ENCODE measurements around the gene MXI1.

The MXI1 gene

DNA sequence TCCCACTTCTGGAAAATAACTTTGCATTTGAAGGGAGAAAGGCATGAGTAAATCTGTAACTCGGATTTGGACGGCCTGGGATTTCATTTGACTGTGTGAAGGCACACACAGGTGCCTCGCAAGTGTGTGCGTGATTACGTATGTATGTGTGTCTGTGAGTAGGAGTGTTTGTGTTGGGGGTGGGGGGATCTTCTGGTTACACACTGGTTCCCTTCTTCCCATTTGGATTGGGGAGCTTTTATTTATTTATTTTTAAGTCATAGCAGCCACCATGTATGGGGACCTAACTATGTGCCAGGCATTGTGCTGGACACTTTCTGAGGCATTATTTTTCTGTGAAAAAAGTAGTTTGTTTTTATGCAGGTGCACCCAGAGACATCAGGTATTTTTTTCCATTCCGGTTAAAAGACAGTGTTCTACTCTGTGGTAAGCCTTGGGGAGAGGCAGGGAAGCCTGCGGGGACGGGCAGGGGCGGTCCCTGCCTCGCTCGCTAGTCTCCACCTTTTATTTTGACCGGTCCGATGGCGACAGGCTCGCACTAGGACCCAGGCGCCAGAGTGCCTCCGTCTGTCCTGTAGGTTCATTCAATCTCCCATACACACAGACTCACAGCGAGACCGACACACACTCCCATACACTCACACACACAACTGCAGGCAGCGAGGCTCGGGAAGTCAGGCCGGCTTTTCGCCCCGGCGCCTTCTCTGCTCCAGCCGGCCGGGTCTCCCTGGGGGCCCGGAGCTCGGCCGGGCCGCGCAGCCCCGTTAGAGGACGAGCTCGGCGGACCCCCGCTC lies at the start of gene MXI1:
Gene MXI1 (plus strand): TSS at position 595 of the 794 bp plus-strand sequence. CDS start 204 bp downstream, outside the sequence.
- no peak for DNase-seq

DNA sequence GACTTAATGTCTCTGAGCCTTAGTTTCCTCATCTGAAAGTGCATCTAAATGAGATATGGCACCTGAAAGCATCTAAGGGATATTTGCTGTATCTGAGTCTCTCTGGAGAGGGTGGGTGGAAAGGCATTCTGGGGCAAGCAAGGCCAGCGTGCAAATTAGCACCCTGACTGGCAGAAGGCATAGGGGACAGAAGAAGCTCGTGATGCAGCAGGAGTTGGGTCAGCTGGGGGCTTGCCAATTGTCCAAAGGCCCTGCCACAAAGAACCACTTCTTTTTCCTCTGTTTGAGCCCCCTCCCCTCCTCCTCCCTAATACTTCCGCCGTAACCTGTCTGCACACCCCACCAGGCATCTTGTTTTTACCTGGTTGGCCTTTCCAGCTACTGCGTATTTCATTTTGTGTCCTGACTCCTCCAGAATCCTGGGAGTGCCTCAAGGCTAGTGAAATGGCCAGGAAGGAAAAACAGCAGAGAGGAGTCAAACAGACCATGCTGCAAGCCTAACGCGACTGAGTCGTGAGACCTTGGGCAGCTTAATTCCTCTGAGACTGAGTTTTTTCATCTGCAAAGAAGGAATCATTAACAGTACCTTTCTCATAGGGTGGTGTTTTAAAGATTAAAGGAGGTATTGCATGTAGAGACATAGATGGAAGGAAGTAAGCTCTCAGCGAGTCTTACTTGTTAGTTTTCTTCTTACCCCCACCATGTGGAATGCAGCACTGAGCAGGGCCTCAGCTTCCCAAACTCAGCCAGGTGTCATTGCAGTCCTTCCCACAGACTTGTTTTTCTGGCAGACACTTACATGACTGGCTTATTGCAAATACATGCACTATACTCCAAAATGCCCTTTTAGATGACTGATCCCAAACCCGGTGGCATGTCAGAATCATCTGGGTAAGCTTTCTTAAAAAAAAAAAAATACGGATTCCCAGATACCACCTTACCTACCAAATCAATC lies 49.1 kb upstream of the MXI1 start:
- DNase-seq = no peak

DNA sequence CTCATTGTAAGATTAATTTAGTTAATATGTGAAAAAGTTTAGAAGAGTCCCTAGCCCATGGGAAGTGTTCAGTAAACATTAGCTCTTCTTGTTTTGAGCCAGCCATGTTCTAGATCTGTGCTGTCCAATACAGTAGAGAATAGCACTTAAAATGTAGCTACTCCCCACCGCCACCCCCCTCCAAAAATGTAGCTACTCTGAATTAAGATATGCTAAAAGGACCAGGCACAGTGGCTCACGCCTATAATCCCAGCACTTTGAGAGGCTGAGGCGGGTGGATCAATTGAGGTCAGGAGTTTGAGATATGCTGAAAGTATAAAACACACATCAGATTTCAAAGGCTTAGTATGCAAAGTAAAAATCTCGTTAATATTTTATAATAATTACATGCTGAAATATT lies 47.3 kb upstream of the MXI1 start:
- DNase-seq = no peak

DNA sequence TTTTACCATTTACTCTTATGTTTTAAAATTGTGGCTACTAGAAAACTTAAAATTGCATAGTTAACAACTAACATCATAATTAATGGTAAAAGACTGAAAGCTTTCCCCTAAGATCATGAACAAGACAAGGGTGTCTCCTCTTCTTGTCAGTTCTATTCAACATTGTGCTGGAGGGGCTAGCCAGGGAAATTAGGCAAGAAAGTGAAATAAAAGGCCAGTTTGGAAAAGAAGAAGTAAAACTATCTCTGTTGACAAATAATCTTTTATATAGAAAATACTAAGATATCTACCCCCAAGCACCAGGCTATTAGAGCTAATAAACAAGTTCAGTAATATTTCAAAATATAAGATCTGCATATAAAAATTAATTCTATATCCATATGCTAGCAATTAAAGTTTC lies 46.9 kb upstream of the MXI1 start:
- DNase-seq = no peak

DNA sequence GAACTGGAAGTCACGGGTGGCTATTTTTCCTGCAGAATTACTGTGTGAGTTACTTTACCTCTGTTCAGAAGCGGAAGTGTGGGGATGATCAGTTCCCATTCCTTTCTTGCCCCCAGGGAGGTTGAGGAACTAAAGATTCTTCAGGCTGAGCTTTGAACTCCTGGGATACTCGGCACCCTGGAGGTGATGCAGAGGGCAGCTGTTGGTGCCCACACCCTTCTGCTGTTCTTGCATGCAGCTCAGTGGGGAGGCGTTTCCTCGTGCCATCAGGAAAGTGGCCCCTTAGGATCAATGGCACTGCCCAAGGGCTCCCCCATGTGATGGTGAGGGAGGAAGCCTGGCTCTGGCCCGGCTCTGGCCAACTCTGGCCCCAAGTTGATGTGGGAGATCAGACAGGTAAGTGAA lies 44.7 kb upstream of the MXI1 start:
- no peak for DNase-seq

DNA sequence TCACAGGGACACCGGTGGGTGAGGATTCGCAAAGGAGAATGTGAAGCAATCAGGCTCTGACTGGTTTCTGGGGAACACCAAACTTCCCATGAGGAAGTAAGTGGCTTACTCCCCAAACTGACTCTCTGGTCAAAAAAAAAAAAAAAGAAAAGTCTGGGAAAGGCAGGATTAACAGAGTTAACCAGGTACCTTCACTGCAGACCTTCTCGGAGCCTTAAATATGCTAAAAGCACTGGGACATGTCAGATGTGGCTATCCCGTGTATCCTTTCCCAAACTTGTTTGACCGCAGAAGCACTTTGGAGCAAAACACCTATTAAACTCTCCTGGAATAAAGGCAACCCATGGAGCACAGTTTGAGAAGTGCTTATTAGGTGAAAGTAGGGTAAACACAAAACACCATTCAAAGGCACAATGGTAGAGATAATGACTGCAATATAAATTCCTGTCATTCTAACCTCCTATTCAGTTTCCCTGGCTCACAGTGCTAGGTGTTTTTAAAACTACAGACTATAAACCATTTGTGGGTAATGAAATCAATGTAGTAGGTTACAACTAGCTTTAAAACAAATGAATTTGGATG lies 44.1 kb upstream of the MXI1 start:
- DNase-seq = no peak

DNA sequence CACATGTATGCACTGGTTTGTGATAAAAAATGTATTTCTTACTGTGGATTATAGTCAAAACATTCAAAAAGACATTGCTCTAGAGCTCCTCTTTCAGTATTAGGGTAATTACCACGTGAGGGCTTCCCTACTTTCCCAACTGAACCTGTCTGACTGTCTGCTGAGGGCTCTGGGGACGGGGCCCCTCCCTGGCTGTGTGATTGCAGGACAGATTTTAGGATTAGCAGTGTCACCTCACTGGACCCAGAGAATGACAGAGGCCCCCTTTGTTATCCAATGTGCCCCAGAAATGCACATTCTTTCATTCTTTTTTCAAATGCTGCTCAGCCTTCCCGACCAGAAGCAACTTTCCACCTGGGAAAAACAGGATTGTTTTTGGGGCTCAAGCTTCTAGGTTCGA lies 43.6 kb upstream of the MXI1 start:
- no peak for DNase-seq

DNA sequence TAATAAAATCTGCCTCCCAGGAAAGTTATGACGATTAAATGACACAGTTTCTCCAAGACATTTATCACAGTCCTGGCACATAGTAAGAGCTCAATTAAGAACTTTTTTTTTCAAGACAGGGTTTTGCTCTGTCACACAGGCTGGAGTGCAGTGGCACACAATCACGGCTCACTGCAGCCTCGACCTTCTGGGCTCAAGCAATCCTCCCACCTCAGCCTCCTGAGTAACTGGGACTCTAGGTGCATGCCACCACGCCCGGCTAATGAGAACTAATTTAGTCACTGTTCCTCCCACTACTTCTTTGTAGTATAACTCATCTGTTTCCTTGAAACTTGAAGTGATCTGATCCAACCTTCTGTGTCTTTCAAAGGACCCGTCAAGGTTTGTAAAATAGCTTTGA lies 42.2 kb upstream of the MXI1 start:
- DNase-seq = no peak

DNA sequence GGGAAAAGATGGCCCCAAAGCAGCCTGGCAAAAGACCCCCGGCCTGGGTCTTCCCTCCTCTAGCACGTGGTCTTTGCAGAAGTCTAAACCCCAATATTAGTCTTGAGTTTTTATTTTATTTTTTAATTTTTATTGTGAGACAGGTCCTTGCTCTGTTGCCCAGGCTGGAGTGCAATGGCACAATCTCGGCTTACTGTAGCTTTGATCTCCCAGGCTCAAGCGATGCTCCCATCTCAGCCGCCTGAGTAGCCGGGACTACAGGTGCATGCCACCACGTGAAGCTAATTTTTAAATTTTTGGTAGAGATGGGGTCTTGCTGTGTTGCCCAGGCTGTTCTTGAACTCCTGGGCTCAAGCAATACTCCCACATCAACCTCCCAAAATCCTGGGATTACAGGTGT lies 40.3 kb upstream of the MXI1 start:
- DNase-seq = no peak

DNA sequence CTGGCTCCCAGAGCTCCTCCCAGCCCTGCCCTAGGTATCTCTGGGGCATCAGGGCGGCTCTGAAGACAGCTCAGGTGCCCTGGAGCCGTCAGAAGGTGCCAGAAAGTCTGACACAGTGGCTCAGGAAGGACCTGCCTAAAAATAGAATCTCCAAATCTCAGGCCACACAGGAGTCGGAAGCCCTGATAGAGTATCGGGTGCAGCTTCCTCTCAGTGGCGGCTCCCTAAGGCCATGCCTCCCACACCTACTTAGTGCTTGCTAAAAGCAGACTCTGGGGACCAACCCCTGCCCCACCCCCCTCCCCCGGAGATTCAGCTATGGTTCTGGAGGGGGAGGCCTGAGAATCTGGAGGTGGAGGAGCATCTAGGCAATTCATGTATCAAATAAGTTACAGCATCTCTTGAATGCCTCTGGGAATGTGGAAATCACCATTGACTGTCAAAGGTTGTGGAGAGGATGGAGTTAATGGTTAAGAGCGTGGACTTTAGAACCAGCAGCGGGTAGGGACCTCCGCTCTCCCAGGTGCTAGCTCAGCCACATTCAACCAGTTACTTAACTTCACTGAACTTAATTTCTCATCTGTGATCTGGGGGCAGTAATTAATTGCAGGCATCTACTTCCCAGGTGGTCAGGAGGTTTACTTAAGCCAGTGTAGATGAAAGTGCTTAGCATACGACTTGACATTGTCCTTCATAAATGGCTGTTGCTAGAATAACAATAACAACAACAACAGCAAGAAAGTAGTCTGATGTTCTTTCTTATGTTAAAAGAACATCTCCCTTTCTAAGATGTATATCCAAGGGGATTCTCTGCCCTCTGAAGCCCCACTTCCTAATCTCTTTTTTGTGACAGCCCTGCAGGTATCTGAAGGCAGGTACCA lies 38.6 kb upstream of the MXI1 start:
- DNase-seq = no peak

DNA sequence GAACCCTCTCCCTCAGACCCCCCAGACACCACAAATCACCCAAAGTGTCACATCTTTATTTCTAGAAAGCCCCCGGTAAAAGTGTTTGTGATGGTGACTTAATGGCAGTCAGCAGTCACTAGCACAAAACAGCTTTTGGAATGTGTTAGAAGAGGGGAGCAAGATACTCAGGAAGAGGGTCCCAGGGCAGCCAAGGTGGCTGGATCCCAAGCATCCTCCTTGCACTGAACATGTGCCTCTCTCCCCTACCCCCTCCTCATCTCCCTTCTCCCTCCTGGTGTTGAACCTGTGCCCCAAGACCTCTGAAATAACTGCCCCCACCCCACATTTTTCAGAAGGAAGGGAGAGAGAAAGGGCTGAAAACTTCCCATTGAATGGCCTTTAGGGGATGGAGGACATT lies 37.8 kb upstream of the MXI1 start:
- no peak for DNase-seq

DNA sequence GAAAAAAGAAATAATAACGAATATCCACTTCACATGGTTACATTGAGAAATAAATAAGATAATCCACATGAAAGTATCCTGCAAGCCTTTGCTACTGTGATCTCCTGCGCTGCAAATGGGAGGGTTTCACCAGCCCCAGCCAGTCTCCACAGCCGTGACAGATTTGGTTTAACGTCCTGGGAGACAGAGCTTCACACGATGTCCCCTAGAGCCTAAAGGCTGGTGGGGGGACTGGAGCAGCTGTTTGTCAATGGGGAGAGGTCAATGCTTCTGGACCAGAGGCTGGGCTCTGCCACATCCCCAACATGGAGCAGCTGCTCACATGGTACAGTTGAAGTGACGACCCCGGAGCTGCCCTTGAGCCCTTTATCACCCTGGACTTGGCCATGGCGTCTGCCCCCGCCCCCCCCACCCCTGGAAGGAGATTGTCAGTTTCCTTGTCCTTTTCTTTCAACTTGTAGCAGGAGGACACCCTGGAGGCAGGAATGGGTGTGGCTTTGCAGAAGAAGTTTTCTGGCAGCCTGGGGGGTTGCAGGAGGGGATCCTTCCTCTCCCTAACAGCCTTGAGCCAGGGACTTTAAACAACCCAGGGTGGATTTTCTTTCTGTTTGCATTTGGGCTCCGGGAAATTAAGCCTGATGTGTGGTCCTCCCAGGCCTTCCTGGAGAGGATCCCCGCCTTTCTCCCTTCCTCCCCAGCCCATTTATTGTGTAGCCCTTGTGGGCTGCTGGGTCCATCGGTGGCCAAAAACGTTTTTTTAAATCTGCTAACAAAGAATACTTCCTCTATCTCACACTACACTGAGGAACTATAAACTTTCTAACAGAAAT lies 37.0 kb upstream of the MXI1 start:
- no peak for DNase-seq

DNA sequence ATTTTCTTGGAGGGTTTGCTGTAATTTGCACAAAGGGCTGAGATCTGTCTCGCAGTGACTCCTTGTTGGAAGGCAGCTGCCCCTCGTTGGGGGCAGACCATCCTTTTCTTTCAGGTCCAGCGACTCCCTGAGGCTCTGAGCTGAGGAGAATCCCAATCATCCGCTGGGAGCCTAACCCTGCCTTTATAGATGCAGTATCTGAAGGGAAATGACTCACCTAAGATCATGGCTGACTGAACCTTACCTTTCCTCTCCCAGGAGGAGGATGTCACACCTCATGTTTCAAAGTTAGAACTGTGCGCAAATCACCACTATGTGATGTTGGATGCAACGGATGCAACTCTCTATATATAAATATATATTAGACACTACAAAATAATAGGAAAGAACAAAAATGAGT lies 36.4 kb upstream of the MXI1 start:
- DNase-seq = no peak

DNA sequence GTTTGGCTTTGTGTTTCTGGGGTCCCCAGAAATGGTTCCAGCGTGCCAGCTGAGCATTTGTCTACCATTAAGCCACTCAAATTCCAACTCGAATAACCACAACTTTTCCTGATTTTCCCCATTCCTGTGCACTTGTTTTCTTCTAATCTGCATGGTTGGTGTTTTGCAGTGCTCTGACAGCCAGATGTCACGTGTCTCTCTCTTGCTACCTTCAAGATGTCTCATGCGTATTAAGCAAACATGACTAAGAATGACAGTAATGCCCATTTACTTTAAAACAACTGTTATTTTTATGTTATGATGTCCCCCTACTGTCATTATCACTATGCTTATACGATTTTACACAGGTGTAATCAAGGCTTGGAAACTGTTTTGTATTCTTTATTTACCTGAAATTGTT lies 35.2 kb upstream of the MXI1 start:
- DNase-seq = no peak

DNA sequence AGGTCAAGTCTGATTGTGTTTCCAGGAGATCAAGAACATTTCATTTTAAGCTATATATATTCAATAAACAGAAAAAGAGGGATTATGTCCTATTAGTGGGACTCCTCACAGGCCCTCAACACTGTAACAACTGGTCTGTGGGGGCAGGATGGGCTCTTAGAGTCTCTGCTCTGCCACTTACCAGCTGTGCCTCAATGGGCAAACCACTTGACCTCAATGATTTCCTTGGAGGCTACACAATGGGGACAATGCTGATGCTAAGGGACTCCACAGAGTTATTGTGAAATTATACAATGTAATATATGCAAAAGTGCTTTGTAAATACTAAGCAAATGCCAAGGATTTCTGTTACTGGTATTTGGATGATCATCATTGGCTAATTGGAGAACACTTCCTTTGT lies 33.2 kb upstream of the MXI1 start:
- no peak for DNase-seq

DNA sequence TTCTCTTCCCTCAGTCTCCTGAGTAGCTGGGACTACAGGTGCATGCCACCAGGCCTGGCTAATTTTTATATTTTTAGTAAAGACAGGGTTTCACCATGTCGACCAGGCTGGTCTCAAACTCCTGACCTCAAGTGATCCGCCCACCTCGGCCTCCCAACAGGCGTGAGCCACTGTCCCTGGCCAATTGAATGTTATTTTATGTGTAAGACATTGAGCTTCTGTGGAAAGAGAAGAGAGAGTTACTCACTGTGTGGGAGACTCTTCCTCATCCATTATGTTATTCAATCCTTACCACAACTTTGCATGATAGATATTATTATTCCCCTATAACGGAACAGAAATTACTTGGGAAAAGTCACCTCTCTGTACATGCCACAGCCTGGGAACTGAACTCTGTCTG lies 32.6 kb upstream of the MXI1 start:
- DNase-seq = no peak

DNA sequence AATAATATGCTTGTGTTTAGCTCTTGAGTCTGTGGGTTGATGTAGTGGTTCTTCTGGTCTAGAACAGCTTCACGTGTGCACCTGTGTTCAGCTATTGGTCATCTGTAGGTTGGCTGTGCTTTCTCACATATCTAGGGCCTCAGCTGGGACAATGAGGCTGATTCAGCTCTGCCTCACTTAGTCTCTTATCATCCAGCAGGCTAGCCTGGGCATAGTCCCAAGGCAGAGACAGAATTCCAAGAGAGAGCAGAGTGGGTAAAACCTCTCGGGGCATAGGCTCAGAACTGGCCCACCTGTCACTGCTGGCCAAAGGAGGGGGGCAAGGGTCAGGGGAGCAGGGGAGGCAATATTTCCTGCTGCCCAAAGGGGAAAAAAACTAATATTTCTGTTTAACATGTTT lies 32.0 kb upstream of the MXI1 start:
- no peak for DNase-seq

DNA sequence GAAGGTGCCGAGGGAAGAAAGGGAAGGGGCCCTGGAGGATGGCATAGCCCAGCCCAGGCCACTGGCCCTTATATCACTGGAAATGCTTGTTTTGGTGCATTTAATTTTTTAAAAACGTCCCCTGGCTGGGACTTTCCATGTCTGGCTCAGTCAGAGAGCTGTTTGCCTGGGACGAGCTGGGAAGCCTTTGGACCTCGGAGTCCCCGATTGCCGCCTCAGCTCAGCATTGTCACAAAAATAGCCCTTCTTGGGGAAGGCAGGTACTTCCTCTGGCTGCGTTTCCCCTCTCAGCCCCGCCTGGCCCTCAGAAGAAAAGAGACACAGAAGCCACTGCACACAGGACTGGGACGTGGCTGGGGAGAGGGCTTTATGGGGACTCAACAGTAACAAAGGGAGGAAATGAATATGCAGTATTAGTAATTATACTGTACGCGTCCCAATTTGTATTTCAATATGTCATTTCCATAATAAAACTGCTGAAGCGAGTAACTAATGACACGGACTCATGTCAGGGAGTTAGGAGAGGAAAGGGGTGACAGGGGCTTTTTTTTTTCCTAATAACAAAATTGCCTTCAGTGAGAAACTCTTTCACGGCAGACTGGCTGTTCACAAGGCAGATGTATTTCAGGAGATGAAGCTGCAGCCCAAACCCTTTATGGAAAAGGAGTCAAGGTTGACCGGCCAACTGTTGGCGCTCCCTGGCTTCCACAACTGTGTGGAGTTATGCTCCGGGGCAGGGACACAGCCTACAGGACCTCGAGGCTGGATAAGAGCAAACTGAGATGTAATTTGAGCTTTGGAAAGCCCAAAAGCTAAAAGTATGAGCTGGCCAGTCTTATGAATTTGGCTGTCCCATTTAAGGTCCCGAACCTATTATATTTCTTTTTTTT lies 31.0 kb upstream of the MXI1 start:
- DNase-seq = no peak

DNA sequence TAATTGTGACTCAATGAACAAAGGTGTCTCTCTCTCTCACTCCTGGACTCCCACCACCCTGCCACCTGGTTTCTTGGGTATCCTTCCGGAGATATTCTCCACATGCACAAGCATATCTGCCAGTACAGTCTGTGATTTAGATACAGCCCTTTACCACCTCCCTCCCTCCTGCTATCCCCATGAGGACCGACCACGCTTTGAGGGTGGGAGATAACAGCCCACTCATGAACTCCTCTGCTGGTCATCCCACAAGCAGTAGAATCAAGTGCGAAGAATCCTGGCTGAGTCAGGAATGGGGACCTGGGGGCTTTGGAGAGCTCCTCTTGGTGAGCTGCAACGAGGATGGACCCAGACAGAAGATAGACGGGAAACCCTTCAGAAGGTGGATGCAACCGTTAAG lies 28.2 kb upstream of the MXI1 start:
- DNase-seq = no peak

DNA sequence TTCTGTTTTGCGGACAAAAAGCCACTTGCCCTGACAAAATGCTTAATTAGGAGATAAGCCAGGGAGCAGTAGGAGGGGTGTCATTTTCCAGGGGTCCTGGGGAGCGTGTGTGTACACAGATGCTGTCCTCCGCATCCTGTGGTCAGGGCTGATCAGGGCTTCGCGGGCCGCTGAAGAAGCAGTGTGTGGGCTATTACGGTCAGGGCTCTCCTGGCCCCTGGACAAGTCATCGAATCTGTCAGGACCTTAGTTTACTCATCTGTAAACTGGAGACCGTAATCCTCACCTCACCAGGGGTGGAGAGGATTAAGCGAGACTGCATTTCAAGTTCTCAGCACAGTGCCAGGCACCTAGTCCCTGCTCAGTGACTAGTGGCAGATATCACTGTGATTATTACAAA lies 26.0 kb upstream of the MXI1 start:
- DNase-seq = no peak

DNA sequence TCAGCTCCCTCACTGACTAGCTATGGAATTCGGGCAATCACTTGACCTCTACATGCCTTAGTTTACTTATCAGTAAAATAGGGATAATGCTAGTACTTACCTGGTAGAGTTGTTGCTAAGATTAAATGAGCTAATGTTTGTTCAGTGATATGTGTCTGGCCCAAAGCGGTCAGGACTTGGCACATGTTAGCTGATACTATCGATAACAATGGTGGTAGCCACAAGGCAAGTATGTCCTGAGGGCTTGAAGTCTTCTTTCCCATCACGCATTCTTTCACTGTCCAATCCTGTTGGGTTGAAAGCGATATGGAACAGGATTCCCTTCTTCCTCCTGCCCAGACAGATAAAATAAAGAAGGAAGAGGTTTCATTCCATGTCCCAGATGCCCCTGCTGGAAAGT lies 25.5 kb upstream of the MXI1 start:
- no peak for DNase-seq
